ENCODE data around the gene KIF16B.

The KIF16B gene

DNA sequence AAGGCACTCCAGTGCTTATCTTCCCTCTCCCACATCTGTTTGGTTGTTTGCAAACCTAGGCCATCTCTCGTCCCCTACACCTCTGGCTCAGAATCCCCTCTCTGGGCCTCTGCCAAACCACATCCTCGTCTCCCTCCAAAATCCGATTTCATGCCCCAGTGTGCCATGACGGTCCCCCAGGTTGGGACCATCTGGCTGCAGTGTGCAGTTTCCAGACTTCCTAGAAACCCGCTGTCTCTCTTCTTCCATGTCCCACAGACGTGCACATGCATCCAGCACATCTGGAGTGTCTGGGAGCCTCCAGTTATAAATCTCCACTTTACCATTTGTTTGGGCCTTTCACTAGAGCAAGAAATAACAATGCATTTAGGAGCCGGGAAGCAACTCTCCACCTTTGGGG, 316.2 kb downstream of the KIF16B start:
- TF ChIP-seq SIN3A (IDR thresholded peaks at IDR 0.05; ENCODE audit: borderline replicate concordance, insufficient read depth, low read length): no peak
- TF ChIP-seq POLR2AphosphoS5 (IDR thresholded peaks at IDR 0.05; ENCODE audit: low read depth, low read length): no peak
- TF ChIP-seq REST (IDR thresholded peaks at IDR 0.05; ENCODE audit: insufficient read depth in 1 of 2, low read depth in 2 of 2, low read length in 2 of 2): no peak
- no peak for TF ChIP-seq FOXP2 (optimal IDR thresholded peaks at IDR 0.05; ENCODE audit: borderline replicate concordance, extremely low read depth, extremely low read length, insufficient read depth)
- TF ChIP-seq TAF1 (IDR thresholded peaks at IDR 0.05; ENCODE audit: borderline replicate concordance, insufficient read depth, low read length): no peak

DNA sequence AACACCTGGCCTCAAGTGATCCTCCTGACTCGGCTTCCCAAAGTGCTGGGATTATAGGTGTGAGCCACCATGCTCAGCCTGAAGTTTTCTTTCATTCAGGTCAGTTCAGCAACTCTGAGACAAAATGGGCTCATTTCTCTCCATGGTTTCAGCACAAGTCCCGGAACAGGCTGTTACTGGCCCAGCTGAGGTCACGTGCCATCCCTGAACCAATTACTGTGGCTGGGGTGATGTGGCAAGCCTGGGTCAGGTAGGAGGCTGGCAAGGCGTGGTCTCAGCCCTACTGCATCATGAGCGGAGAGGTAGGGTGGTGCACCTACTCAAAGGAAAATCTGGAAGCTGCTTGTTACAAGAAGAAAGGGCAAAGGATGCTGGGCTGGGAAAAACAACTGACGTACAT, 326.4 kb downstream of the KIF16B start:
- TF ChIP-seq TAF1 (IDR thresholded peaks at IDR 0.05; ENCODE audit: borderline replicate concordance, insufficient read depth, low read length) (no peak), FOXP2 (optimal IDR thresholded peaks at IDR 0.05; ENCODE audit: borderline replicate concordance, extremely low read depth, extremely low read length, insufficient read depth) (no peak), REST (IDR thresholded peaks at IDR 0.05; ENCODE audit: insufficient read depth in 1 of 2, low read depth in 2 of 2, low read length in 2 of 2) (no peak), SIN3A (IDR thresholded peaks at IDR 0.05; ENCODE audit: borderline replicate concordance, insufficient read depth, low read length) (no peak), POLR2AphosphoS5 (IDR thresholded peaks at IDR 0.05; ENCODE audit: low read depth, low read length) (no peak)

DNA sequence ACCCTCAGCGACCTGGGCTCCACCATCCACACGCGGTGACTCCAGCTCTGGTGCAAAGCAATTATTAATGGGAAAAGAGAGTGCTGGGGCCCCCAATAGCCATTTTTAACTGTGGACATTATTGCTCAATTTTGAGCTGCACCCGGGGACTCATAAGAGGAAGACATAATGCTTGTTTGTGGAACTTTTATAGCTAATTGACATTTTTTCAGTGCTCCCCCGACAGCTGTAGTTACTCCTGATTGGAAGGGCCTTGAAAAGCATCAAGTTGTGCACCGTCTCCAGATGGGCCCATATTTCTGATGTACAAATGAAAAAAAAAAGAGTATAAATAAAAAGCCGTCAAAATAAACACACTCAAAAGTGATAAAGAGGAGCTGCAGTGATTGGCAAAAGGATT, 327.0 kb downstream of the KIF16B start:
- TF ChIP-seq REST (IDR thresholded peaks at IDR 0.05; ENCODE audit: insufficient read depth in 1 of 2, low read depth in 2 of 2, low read length in 2 of 2) (no peak), TAF1 (IDR thresholded peaks at IDR 0.05; ENCODE audit: borderline replicate concordance, insufficient read depth, low read length) (no peak), SIN3A (IDR thresholded peaks at IDR 0.05; ENCODE audit: borderline replicate concordance, insufficient read depth, low read length) (no peak), FOXP2 (optimal IDR thresholded peaks at IDR 0.05; ENCODE audit: borderline replicate concordance, extremely low read depth, extremely low read length, insufficient read depth) (no peak), POLR2AphosphoS5 (IDR thresholded peaks at IDR 0.05; ENCODE audit: low read depth, low read length) (no peak)

GRCh38 chr20:16245879-16246278, 327.4 kb downstream of the KIF16B start:
- no peak for TF ChIP-seq REST (IDR thresholded peaks at IDR 0.05; ENCODE audit: insufficient read depth in 1 of 2, low read depth in 2 of 2, low read length in 2 of 2)
- no peak for TF ChIP-seq FOXP2 (optimal IDR thresholded peaks at IDR 0.05; ENCODE audit: borderline replicate concordance, extremely low read depth, extremely low read length, insufficient read depth)
- TF ChIP-seq SIN3A (IDR thresholded peaks at IDR 0.05; ENCODE audit: borderline replicate concordance, insufficient read depth, low read length): no peak
- TF ChIP-seq TAF1 (IDR thresholded peaks at IDR 0.05; ENCODE audit: borderline replicate concordance, insufficient read depth, low read length): no peak
- TF ChIP-seq POLR2AphosphoS5 (IDR thresholded peaks at IDR 0.05; ENCODE audit: low read depth, low read length): no peak

GRCh38 chr20:16244892-16245291, 328.4 kb downstream of the KIF16B start:
- TF ChIP-seq TAF1 (IDR thresholded peaks at IDR 0.05; ENCODE audit: borderline replicate concordance, insufficient read depth, low read length): no peak
- TF ChIP-seq REST (IDR thresholded peaks at IDR 0.05; ENCODE audit: insufficient read depth in 1 of 2, low read depth in 2 of 2, low read length in 2 of 2): no peak
- no peak for TF ChIP-seq FOXP2 (optimal IDR thresholded peaks at IDR 0.05; ENCODE audit: borderline replicate concordance, extremely low read depth, extremely low read length, insufficient read depth)
- TF ChIP-seq SIN3A (IDR thresholded peaks at IDR 0.05; ENCODE audit: borderline replicate concordance, insufficient read depth, low read length): no peak
- TF ChIP-seq POLR2AphosphoS5 (IDR thresholded peaks at IDR 0.05; ENCODE audit: low read depth, low read length): no peak
